Transverse colon (tissue), 4 donors: Measurements from ENCODE around the gene FAM187B. TPM values are rescaled to one million over a fixed set of nuclear protein-coding genes. Genes with fewer than 3 reads are reported as not detected.
"Not testable (repeated sequence)": the region's sequence is repeated elsewhere in the genome, so short reads cannot be mapped to it uniquely, and the experiment has no call there.

Experiments
- DNase-seq: peaks from one replicate; pipeline ENCODE4 v3.0.0-alpha.2; 2019
- H3K27ac ChIP-seq, 4 donors: fragments of 200-600 bp; sonication (generic); 2 replicates each; pipeline ENCODE4 v1.5.1; 2016 to 2018; ENCODE audit warnings: inconsistent platforms in 4 of 4
- H3K27me3 ChIP-seq: fragments of 200-600 bp; sonication (generic); 2 replicates; pipeline ENCODE4 v1.5.1; 2017; ENCODE audit warnings: inconsistent platforms
- H3K36me3 ChIP-seq, 4 donors: fragments of 200-600 bp; sonication (generic); 2 replicates each; pipeline ENCODE4 v1.5.1; 2017 to 2019; ENCODE audit warnings: inconsistent platforms in 4 of 4
- H3K4me1 ChIP-seq, 4 donors: fragments of 200-600 bp; sonication (generic); 2 replicates each; pipeline ENCODE4 v1.5.1; 2017 to 2020; ENCODE audit warnings: inconsistent platforms in 4 of 4
- H3K4me3 ChIP-seq, 4 donors: fragments of 200-600 bp; sonication (generic); 1 replicate in 1 of 4; 2 replicates in 3 of 4; pipeline versions ENCODE4 v1.5.1 to v1.6.1; 2017 to 2019; ENCODE audit warnings: inconsistent platforms in 4 of 4
- H3K9me3 ChIP-seq, 2 donors: fragments of 200-600 bp; sonication (generic); 2 replicates each; pipeline ENCODE4 v1.5.1; 2017 to 2019; ENCODE audit warnings: inconsistent platforms in 2 of 2
- CTCF ChIP-seq, 5 experiments: fragments of 200-600 bp in 3 of 5; fragments of 450-650 bp in 2 of 5; sonication (generic) in 3 of 5; IDR thresholded peaks; 1 replicate in 2 of 5; 2 replicates in 3 of 5; pipeline ENCODE4 v1.5.1; 2016 to 2017; ENCODE audit warnings: antibody characterized with exemption in 5 of 5, inconsistent platforms in 3 of 5, mild to moderate bottlenecking in 2 of 5, moderate library complexity in 1 of 5
- EP300 ChIP-seq: sonication (generic); formaldehyde crosslinking; IDR thresholded peaks from one replicate; pipeline ENCODE4 v1.6.1; 2017; ENCODE audit warnings: antibody characterized with exemption, low read depth
- POLR2A ChIP-seq: fragments of 450-650 bp; IDR thresholded peaks from one replicate; pipeline ENCODE4 v1.6.1; 2016; ENCODE audit warnings: antibody characterized with exemption, mild to moderate bottlenecking, moderate library complexity
- POLR2AphosphoS5 ChIP-seq, 3 donors: sonication (generic); formaldehyde crosslinking; IDR thresholded peaks; one replicate each; pipeline ENCODE4 v1.6.1; 2016; ENCODE audit warnings: antibody characterized with exemption in 3 of 3
- WGBS, 2 donors: methylation state at CpG; one replicate each; pipeline ENCODE4 v1.1.5; 2018; ENCODE audit warnings: low coverage in 1 of 2; 5-methylcytosine and 5-hydroxymethylcytosine counted together
- in situ Hi-C, 4 donors: fragments of 200-750 bp; cut with MboI; loops; one replicate each; pipeline versions ENCODE4 v1.15.0 to v1.15.1; 2017; ENCODE audit warnings: low sequenced_read_pairs in 3 of 4, low pct_ligation_motif_present in 1 of 4, low pct_unique_long_range_greater_than_20kb in 1 of 4
- intact Hi-C: fragments of 100-400 bp; cut with DNase I; formaldehyde crosslinking; loops from one replicate; pipeline ENCODE4 v1.15.1; 2023; ENCODE audit warnings: low total_unique reads
- total RNA-seq, 4 donors: library from RNA; depleted of rRNA; stranded (reverse); fragments of >200 nt; gene quantifications; one replicate each; pipeline ENCODE4 v1.1.0, GENCODE V29; 2016

The FAM187B gene
- total RNA-seq, 4 donors from 2014 or later: not detected

DNA sequence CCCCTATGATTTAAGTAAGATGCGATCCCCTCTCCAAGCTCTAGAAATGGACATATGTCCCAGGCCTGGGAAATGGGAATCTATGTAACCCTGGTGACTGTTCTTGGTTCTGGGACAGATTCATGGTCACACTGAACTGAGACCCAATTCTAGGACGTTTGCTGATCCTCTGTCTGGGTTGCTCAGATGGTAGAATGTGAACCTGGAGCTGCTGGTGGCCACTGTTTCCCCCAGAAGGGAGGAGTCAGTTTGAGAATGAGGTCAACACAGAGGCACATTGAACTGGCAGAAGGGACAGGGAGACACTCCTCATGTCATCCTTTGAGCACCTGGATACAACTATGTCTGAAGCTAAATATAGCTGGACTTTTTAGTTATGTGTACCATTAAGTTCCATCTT, 29.1 kb downstream of the FAM187B start:
- intact Hi-C loops (no loop called here), in situ Hi-C loops (no loop called here)
- peaks cover 0 to under 1% (median 0%) of the 10 kb centered on the region in 4 donors for H3K4me1 ChIP-seq
- 78% methylated on average over 2 of the region's 2 CpGs; no CpG with 5 or more reads in 1 of the 2 donors for WGBS, 2 donors
- no peak for TF ChIP-seq POLR2A
- TF ChIP-seq EP300: no peak
- TF ChIP-seq POLR2AphosphoS5 (IDR thresholded peaks at IDR 0.05): no peak
- TF ChIP-seq CTCF (IDR thresholded peaks at IDR 0.05): no peak
- no peak overlapping the region for H3K4me3 ChIP-seq
- H3K36me3 ChIP-seq: no peaks in the 10 kb centered on the region
- no peak overlapping the region for H3K27ac ChIP-seq
- H3K9me3 ChIP-seq: no peaks in the 10 kb centered on the region
- no peaks in the 10 kb centered on the region for H3K27me3 ChIP-seq
- DNase-seq: no peak

- H3K36me3 ChIP-seq, H3K4me1 ChIP-seq, in situ Hi-C loops, H3K4me3 ChIP-seq, intact Hi-C loops, H3K27ac ChIP-seq, DNase-seq, H3K9me3 ChIP-seq, H3K27me3 ChIP-seq: not testable (repeated sequence)
- WGBS, 2 donors: 88 to 100% methylated on average over 4 to 6 of the region's 6 CpGs
Observed at GRCh38 chr19:35196861-35197260, 31.7 kb downstream of the FAM187B start.

- peaks cover 1% of the 10 kb centered on the region for H3K27me3 ChIP-seq
- intact Hi-C loops (no loop called here), in situ Hi-C loops (no loop called here)
- no peaks in the 10 kb centered on the region for H3K4me1 ChIP-seq
- TF ChIP-seq EP300: no peak
- no peak for DNase-seq
- H3K27ac ChIP-seq: no peak overlapping the region
- no peaks in the 10 kb centered on the region for H3K36me3 ChIP-seq
- WGBS, 2 donors: 70 to 100% methylated on average over 1 to 2 of the region's 2 CpGs
- no peaks in the 10 kb centered on the region for H3K9me3 ChIP-seq
- H3K4me3 ChIP-seq: no peak overlapping the region
Observed at GRCh38 chr19:35195830-35196229, 32.7 kb downstream of the FAM187B start.

DNA sequence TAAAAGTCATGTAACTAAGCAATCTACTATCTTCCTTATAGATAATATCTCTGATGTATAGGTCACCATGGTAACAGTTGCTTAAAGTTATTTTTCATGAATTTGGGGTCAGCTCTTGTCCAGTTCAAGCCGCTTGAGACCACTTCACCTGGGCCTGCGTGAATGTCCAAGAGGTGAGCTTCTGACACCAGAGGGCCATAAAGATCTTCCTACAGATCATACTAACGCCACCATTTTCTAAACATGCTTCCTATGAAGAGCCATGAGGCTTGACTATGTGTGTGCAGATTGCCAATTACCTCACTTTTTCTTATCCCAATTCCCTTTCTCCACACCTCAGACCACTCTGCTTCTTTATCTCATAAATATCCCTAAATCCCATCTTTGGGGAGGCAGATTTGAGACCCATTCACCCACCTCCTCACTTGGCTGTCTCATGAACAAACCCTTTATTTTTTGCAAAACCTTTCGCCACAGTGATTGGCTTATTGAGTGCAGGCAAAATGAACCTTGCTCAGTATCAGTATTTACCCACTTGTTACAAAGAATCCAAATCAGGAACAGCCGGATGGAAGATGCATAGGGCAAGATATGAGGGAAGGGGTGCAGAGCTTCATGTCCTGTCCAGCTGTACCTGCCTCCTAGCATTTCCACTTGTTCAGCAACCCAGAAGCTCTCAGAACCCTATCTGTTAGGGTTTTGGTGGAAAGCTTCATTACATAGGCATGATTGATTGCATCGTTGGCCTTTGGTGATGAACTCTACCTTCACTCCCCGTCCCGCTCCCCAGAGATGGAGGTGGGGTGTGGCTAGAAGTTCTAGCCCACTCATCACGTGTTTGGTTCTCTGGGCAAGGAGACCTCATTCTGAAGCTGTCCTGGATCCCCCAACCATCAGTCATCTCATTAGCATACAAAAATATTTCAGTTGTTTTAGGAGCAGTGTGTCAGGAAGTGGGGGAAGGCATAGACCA, 34.2 kb downstream of the FAM187B start:
- Histone ChIP-seq H3K9me3 (no peaks in the 10 kb centered on the region), H3K4me3 (no peak overlapping the region), H3K27me3 (peaks cover 13% of the 10 kb centered on the region), H3K27ac (no peak overlapping the region), H3K4me1 (no peaks in the 10 kb centered on the region), H3K36me3 (no peaks in the 10 kb centered on the region)
- DNase-seq: no peak
- WGBS, 2 donors: 77 to 81% methylated on average over 4 to 9 of the region's 9 CpGs
- in situ Hi-C loops: no loop called here
- TF ChIP-seq POLR2AphosphoS5 (IDR thresholded peaks at IDR 0.05): no peak
- TF ChIP-seq EP300: no peak
- TF ChIP-seq POLR2A: no peak
- no peak for TF ChIP-seq CTCF (IDR thresholded peaks at IDR 0.05)
- intact Hi-C loops: no loop called here

DNA sequence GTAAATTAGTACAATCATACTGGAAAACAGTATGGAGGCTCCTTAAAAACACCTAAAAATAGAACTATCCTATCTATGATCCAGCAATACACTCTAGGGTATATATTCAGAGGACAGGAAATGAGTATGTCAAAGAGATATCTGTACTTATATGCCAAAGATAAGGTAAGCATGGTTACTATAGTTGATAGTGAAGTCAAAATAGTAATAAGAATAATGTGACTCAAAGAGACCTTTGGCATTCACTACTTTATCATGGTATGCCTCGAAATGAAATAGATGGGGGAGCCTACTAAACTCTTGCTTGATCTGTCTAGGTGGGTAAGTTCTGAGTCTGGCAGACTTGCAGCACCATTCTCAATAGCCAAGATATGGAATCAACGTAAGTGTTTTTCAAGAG, 43.7 kb downstream of the FAM187B start:
- Histone ChIP-seq H3K27ac (no peak overlapping the region), H3K36me3 (no peaks in the 10 kb centered on the region), H3K27me3 (peaks cover 7% of the 10 kb centered on the region), H3K4me3 (no peak overlapping the region), H3K4me1 (no peaks in the 10 kb centered on the region), H3K9me3 (no peaks in the 10 kb centered on the region)
- in situ Hi-C loops: no loop called here
- TF ChIP-seq CTCF (IDR thresholded peaks at IDR 0.05) (no peak), POLR2A (no peak), POLR2AphosphoS5 (IDR thresholded peaks at IDR 0.05) (no peak), EP300 (no peak)
- whole genome bisulfite sequencing, 2 donors: 75 to 81% methylated on average over 2 of the region's 2 CpGs
- intact Hi-C loops: no loop called here
- no peak for DNase-seq
